WTC11 (cell line): ENCODE data around the gene PLPPR1. TPM values are rescaled to one million over a fixed set of nuclear protein-coding genes. Genes with fewer than 3 reads are reported as not detected.
A peak's percentile ranks its signal among the peaks of the same experiment; 100 is the strongest.

ENCODE experiments used
- ATAC-seq: fragments of 200-7000 bp; cut with Tn5 transposase; 2 replicates; pipeline ENCODE4 v1.10.0; 2021; ENCODE audit warnings: mild to moderate bottlenecking, moderate library complexity
- CTCF ChIA-PET: fragments of 300-600 bp; sonication (Branson Sonifier 250); formaldehyde crosslinking; loops from one replicate; lab custom pipeline; 2021; ENCODE audit warnings: antibody characterized with exemption; lab: Charles Lee
- POLR2A ChIA-PET: fragments of 350-600 bp; sonication (Branson Sonifier 250); formaldehyde crosslinking; loops from one replicate; lab custom pipeline; 2021; ENCODE audit warnings: antibody characterized with exemption; lab: Charles Lee
- DNase-seq: peaks from one replicate; pipeline ENCODE4 v3.0.0; 2021; ENCODE audit warnings: low spot score
- H3K27ac Mint-ChIP-seq: 2 replicates; pipeline ENCODE4 v1.8.0; 2021; ENCODE audit warnings: mixed read lengths
- H3K27me3 Mint-ChIP-seq: 2 replicates; pipeline ENCODE4 v1.8.0; 2021; ENCODE audit warnings: low read depth, mild to moderate bottlenecking, moderate library complexity, mixed read lengths
- H3K36me3 Mint-ChIP-seq: 2 replicates; pipeline ENCODE4 v1.8.0; 2021; ENCODE audit warnings: mixed read lengths
- H3K4me1 Mint-ChIP-seq: 2 replicates; pipeline ENCODE4 v1.8.0; 2022; ENCODE audit warnings: mixed read lengths
- H3K4me3 Mint-ChIP-seq: 2 replicates; pipeline ENCODE4 v1.8.0; 2021; ENCODE audit warnings: mild to moderate bottlenecking, moderate library complexity, mixed read lengths
- H3K9me3 Mint-ChIP-seq: 2 replicates; pipeline ENCODE4 v1.8.0; 2021; ENCODE audit warnings: mixed read lengths
- ELF4 ChIP-seq: sonication (generic); formaldehyde crosslinking; IDR thresholded peaks from 2 replicates; pipeline ENCODE4 v1.8.1; 2022; ENCODE audit warnings: low read depth, mild to moderate bottlenecking, moderate library complexity, missing genetic modification reagents
- EMX1 ChIP-seq: fragments of 250-450 bp; sonication (Bioruptor Pico); IDR thresholded peaks from 2 replicates; pipeline ENCODE4 v1.8.0; 2021; ENCODE audit warnings: mild to moderate bottlenecking
- GTF2I ChIP-seq: fragments of 250-450 bp; sonication (Bioruptor Pico); conservative IDR thresholded peaks from 2 replicates; pipeline ENCODE4 v1.4.0; 2021; ENCODE audit warnings: mild to moderate bottlenecking
- JAZF1 ChIP-seq: fragments of 250-450 bp; sonication (Bioruptor Pico); IDR thresholded peaks from 2 replicates; pipeline ENCODE4 v1.9.0; 2021; ENCODE audit warnings: moderate library complexity, mild to moderate bottlenecking, inconsistent platforms
- KAT7 ChIP-seq: sonication (generic); formaldehyde crosslinking; IDR thresholded peaks from 2 replicates; pipeline ENCODE4 v1.8.1; 2023; ENCODE audit warnings: missing genetic modification reagents, mild to moderate bottlenecking, borderline replicate concordance
- MXD4 ChIP-seq: fragments of 250-450 bp; sonication (Bioruptor Pico); IDR thresholded peaks from 2 replicates; pipeline ENCODE4 v1.8.0; 2021; ENCODE audit warnings: mild to moderate bottlenecking, moderate library complexity, borderline replicate concordance
- NR1H2 ChIP-seq: sonication (generic); formaldehyde crosslinking; IDR thresholded peaks from 2 replicates; pipeline ENCODE4 v1.9.0; 2021; ENCODE audit warnings: mild to moderate bottlenecking, moderate library complexity, missing genetic modification reagents
- NR3C1 ChIP-seq: sonication (generic); formaldehyde crosslinking; conservative IDR thresholded peaks from 2 replicates; pipeline ENCODE4 v1.8.1; 2023; ENCODE audit warnings: low read depth, mild to moderate bottlenecking, missing genetic modification reagents
- SMAD3 ChIP-seq: sonication (generic); formaldehyde crosslinking; IDR thresholded peaks from 2 replicates; pipeline ENCODE4 v1.8.0; 2022; ENCODE audit warnings: missing genetic modification reagents, mild to moderate bottlenecking, borderline replicate concordance
- TP53 ChIP-seq: sonication (generic); formaldehyde crosslinking; IDR thresholded peaks from 2 replicates; pipeline ENCODE4 v1.8.1; 2023; ENCODE audit warnings: mild to moderate bottlenecking, missing genetic modification reagents
- ZBTB21 ChIP-seq: sonication (generic); formaldehyde crosslinking; IDR thresholded peaks from 2 replicates; pipeline ENCODE4 v1.8.1; 2023; ENCODE audit warnings: mild to moderate bottlenecking, missing genetic modification reagents, borderline replicate concordance
- ZNF317 ChIP-seq: sonication (generic); formaldehyde crosslinking; IDR thresholded peaks from 2 replicates; pipeline ENCODE4 v1.8.1; 2023; ENCODE audit warnings: low read depth, mild to moderate bottlenecking, moderate library complexity, missing genetic modification reagents, borderline replicate concordance
- total RNA-seq: library from RNA; stranded (reverse); gene quantifications from 3 replicates; pipeline ENCODE4 v1.2.3, GENCODE V29; 2021
- TF ChIP-seq, protein P1 (sequence below): fragments of 200-600 bp; IDR thresholded peaks from 2 replicates; pipeline ENCODE4 v1.8.0; 2022; ENCODE audit warnings: antibody characterized with exemption
- TF ChIP-seq, protein P2 (sequence below): sonication (generic); formaldehyde crosslinking; IDR thresholded peaks from 2 replicates; pipeline ENCODE4 v1.8.0; 2022; ENCODE audit warnings: missing genetic modification reagents
- TF ChIP-seq, protein P3 (sequence below): sonication (generic); formaldehyde crosslinking; IDR thresholded peaks from 2 replicates; pipeline ENCODE4 v1.8.1; 2023; ENCODE audit warnings: mild to moderate bottlenecking, moderate library complexity, missing genetic modification reagents
- TF ChIP-seq, protein P4 (sequence below): sonication (generic); formaldehyde crosslinking; IDR thresholded peaks from 2 replicates; pipeline ENCODE4 v1.8.1; 2023; ENCODE audit warnings: mild to moderate bottlenecking, missing genetic modification reagents
- TF ChIP-seq, protein P5 (sequence below): sonication (generic); formaldehyde crosslinking; IDR thresholded peaks from 2 replicates; pipeline ENCODE4 v1.8.0; 2023; ENCODE audit warnings: missing genetic modification reagents
- TF ChIP-seq, protein P6 (sequence below): sonication (generic); formaldehyde crosslinking; IDR thresholded peaks from 2 replicates; pipeline ENCODE4 v1.8.1; 2023; ENCODE audit warnings: mild to moderate bottlenecking, missing genetic modification reagents, moderate library complexity
- TF ChIP-seq, protein P7 (sequence below): fragments of 250-450 bp; sonication (Bioruptor Pico); IDR thresholded peaks from 2 replicates; pipeline ENCODE4 v1.9.0; 2021; ENCODE audit warnings: mild to moderate bottlenecking

Gene PLPPR1
- total RNA-seq, 1 experiment from 2014 or later = 1.5 TPM

DNA sequence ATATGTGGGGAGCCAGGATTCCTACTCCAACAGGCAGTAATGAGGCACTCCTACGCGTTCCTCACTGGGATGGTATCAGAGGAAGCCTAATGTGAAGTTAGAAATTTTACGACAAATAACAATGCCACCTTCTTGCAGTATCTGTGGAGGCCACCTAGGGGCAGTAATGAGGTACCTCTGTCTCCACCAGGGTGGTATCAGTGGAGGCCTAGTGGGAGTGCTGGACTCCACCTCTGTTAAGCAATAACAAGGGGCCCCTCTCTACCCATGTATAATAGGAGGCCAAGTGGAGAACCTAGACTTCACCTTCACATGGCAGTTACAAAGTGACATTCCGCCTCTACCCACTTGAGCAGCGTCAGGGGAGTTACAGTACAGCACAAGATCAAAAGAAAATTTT is 147.9 kb downstream of the PLPPR1 start:
- DNase-seq = peak; percentile 63

DNA sequence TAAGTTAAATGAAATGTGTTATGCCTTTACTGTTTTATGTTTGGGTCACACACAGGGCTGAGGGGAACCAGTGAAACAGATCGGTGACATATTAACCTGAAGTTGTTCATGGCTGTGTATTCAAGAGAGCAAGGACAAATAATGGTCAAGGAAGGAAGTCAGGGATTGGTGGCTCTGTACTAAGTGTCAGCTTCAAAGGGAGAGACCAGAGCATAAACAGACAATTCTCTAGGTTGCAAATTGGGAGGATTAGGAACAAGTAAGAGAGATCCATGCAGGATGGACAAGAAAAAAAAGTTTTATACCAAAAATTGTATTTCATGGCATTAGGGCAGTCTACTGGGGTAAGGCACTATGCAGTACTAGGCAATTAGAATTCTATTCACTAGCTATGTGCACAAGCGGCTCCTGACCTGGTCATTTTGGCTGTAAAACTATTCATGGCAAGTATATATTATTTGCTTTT is 156.3 kb downstream of the PLPPR1 start:
- Mint-ChIP-seq H3K27ac (no peak overlapping the region), H3K4me1 (no peaks in the 10 kb centered on the region), H3K36me3 (no peaks in the 10 kb centered on the region), H3K27me3 (no peaks in the 10 kb centered on the region; the same call in 1 of the 2 replicates), H3K4me3 (no peak overlapping the region), H3K9me3 (no peaks in the 10 kb centered on the region)
- ChIA-PET CTCF (interaction anchor here (0.9 kb wide), 1 partner anchor 66 kb away, joined by 3 read pairs; no protein-coding TSS in a partner anchor), POLR2A (no interaction called here)
- TF ChIP-seq ELF4 = no peak
- ATAC-seq = no peak
- no peak for DNase-seq

More for the DNA sequence above, 147.9 kb downstream of the PLPPR1 start:
- Mint-ChIP-seq H3K27me3 (no peaks in the 10 kb centered on the region), H3K4me1 (no peaks in the 10 kb centered on the region), H3K4me3 (no peak overlapping the region), H3K36me3 (no peaks in the 10 kb centered on the region), H3K9me3 (peaks cover 4% of the 10 kb centered on the region), H3K27ac (no peak overlapping the region)
- TF ChIP-seq, protein P1, sequence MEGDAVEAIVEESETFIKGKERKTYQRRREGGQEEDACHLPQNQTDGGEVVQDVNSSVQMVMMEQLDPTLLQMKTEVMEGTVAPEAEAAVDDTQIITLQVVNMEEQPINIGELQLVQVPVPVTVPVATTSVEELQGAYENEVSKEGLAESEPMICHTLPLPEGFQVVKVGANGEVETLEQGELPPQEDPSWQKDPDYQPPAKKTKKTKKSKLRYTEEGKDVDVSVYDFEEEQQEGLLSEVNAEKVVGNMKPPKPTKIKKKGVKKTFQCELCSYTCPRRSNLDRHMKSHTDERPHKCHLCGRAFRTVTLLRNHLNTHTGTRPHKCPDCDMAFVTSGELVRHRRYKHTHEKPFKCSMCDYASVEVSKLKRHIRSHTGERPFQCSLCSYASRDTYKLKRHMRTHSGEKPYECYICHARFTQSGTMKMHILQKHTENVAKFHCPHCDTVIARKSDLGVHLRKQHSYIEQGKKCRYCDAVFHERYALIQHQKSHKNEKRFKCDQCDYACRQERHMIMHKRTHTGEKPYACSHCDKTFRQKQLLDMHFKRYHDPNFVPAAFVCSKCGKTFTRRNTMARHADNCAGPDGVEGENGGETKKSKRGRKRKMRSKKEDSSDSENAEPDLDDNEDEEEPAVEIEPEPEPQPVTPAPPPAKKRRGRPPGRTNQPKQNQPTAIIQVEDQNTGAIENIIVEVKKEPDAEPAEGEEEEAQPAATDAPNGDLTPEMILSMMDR = peak; percentile 66
- TF ChIP-seq, protein P2, sequence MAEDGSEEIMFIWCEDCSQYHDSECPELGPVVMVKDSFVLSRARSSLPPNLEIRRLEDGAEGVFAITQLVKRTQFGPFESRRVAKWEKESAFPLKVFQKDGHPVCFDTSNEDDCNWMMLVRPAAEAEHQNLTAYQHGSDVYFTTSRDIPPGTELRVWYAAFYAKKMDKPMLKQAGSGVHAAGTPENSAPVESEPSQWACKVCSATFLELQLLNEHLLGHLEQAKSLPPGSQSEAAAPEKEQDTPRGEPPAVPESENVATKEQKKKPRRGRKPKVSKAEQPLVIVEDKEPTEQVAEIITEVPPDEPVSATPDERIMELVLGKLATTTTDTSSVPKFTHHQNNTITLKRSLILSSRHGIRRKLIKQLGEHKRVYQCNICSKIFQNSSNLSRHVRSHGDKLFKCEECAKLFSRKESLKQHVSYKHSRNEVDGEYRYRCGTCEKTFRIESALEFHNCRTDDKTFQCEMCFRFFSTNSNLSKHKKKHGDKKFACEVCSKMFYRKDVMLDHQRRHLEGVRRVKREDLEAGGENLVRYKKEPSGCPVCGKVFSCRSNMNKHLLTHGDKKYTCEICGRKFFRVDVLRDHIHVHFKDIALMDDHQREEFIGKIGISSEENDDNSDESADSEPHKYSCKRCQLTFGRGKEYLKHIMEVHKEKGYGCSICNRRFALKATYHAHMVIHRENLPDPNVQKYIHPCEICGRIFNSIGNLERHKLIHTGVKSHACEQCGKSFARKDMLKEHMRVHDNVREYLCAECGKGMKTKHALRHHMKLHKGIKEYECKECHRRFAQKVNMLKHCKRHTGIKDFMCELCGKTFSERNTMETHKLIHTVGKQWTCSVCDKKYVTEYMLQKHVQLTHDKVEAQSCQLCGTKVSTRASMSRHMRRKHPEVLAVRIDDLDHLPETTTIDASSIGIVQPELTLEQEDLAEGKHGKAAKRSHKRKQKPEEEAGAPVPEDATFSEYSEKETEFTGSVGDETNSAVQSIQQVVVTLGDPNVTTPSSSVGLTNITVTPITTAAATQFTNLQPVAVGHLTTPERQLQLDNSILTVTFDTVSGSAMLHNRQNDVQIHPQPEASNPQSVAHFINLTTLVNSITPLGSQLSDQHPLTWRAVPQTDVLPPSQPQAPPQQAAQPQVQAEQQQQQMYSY (CRISPR knock-in tag) = no peak
- peak; percentile 99 for ATAC-seq
- ChIA-PET POLR2A (no interaction called here), CTCF (no interaction called here)

DNA sequence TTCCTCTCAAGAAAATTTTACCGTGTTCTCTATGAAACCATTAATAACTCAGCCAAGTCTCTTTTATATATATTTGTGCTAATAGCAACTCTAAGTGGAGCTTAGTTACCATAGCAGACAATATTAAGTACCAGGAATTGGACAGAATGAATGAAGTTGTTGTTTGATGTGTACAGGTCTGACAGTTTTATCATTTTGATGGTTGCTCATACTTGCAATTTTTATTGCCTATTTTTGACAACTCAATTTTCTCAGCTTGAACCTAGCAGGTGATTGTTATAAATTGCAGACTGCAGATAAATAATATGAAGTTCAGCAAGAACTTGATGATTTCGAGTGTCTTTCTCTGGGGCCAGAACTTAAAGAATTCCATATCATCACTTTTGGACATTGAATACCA is 163.2 kb downstream of the PLPPR1 start:
- Mint-ChIP-seq H3K9me3 (no peaks in the 10 kb centered on the region), H3K36me3 (no peaks in the 10 kb centered on the region), H3K27me3 (no peaks in the 10 kb centered on the region), H3K27ac (no peak overlapping the region), H3K4me3 (no peak overlapping the region)
- DNase-seq = no peak
- ATAC-seq = no peak
- no peak for TF ChIP-seq SMAD3 (CRISPR knock-in tag)
- TF ChIP-seq, all 79 proteins: peak for 0
- no peaks in the 10 kb centered on the region for H3K4me1 Mint-ChIP-seq
- ChIA-PET CTCF (no interaction called here), POLR2A (no interaction called here)

DNA sequence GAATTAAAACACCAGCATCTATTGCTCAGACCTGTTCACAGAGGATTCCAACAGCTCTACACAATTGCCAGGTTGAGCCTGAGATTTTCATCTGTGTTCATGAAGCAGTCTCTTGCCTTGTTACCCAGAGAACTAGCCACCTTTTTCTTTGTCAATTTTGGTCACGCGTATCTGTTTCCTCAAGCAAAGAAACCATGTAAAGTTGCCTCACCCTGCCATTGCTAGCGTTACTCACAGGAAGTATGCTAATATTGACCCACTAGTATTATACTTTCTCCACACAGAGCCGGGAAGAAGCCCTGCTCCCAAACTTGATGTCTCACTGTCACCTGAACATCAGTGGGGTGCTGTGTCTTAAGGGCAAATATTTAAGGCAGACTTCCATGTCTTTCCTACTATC is 168.5 kb downstream of the PLPPR1 start:
- ChIA-PET POLR2A (no interaction called here), CTCF (no interaction called here)
- Mint-ChIP-seq H3K27me3 (no peaks in the 10 kb centered on the region; the same call in 1 of the 2 replicates), H3K4me1 (no peaks in the 10 kb centered on the region), H3K27ac (no peak overlapping the region), H3K9me3 (no peaks in the 10 kb centered on the region), H3K4me3 (no peak overlapping the region), H3K36me3 (no peaks in the 10 kb centered on the region)
- no peak for DNase-seq
- no peak for ATAC-seq
- no peak for TF ChIP-seq GTF2I (CRISPR knock-in tag)
- TF ChIP-seq EMX1 (CRISPR knock-in tag) = no peak
- TF ChIP-seq, protein P3, sequence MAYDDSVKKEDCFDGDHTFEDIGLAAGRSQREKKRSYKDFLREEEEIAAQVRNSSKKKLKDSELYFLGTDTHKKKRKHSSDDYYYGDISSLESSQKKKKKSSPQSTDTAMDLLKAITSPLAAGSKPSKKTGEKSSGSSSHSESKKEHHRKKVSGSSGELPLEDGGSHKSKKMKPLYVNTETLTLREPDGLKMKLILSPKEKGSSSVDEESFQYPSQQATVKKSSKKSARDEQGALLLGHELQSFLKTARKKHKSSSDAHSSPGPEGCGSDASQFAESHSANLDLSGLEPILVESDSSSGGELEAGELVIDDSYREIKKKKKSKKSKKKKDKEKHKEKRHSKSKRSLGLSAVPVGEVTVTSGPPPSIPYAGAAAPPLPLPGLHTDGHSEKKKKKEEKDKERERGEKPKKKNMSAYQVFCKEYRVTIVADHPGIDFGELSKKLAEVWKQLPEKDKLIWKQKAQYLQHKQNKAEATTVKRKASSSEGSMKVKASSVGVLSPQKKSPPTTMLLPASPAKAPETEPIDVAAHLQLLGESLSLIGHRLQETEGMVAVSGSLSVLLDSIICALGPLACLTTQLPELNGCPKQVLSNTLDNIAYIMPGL (CRISPR knock-in tag) = no peak
- TF ChIP-seq, protein P4, sequence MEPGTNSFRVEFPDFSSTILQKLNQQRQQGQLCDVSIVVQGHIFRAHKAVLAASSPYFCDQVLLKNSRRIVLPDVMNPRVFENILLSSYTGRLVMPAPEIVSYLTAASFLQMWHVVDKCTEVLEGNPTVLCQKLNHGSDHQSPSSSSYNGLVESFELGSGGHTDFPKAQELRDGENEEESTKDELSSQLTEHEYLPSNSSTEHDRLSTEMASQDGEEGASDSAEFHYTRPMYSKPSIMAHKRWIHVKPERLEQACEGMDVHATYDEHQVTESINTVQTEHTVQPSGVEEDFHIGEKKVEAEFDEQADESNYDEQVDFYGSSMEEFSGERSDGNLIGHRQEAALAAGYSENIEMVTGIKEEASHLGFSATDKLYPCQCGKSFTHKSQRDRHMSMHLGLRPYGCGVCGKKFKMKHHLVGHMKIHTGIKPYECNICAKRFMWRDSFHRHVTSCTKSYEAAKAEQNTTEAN (CRISPR knock-in tag) = no peak
- no peak for TF ChIP-seq ZBTB21 (CRISPR knock-in tag)
- no peak for TF ChIP-seq MXD4 (CRISPR knock-in tag)
- TF ChIP-seq, protein P5, sequence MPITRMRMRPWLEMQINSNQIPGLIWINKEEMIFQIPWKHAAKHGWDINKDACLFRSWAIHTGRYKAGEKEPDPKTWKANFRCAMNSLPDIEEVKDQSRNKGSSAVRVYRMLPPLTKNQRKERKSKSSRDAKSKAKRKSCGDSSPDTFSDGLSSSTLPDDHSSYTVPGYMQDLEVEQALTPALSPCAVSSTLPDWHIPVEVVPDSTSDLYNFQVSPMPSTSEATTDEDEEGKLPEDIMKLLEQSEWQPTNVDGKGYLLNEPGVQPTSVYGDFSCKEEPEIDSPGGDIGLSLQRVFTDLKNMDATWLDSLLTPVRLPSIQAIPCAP (CRISPR knock-in tag) = no peak
- no peak for TF ChIP-seq TP53 (CRISPR knock-in tag)
- no peak for TF ChIP-seq KAT7 (CRISPR knock-in tag)
- no peak for TF ChIP-seq ZNF317 (CRISPR knock-in tag)
- TF ChIP-seq, protein P6, sequence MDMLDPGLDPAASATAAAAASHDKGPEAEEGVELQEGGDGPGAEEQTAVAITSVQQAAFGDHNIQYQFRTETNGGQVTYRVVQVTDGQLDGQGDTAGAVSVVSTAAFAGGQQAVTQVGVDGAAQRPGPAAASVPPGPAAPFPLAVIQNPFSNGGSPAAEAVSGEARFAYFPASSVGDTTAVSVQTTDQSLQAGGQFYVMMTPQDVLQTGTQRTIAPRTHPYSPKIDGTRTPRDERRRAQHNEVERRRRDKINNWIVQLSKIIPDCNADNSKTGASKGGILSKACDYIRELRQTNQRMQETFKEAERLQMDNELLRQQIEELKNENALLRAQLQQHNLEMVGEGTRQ (CRISPR knock-in tag) = no peak
- TF ChIP-seq NR1H2 (CRISPR knock-in tag) = no peak
- no peak for TF ChIP-seq NR3C1 (CRISPR knock-in tag)
- TF ChIP-seq JAZF1 = no peak
- TF ChIP-seq, protein P7, sequence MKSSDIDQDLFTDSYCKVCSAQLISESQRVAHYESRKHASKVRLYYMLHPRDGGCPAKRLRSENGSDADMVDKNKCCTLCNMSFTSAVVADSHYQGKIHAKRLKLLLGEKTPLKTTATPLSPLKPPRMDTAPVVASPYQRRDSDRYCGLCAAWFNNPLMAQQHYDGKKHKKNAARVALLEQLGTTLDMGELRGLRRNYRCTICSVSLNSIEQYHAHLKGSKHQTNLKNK (CRISPR knock-in tag) = no peak
